ENCODE data around the gene EEIG1. TPM values are rescaled to one million over a fixed set of nuclear protein-coding genes. Genes with fewer than 3 reads are reported as not detected.

The EEIG1 gene
- total RNA-seq, 1 donor from 2014 or later, result 32.8 TPM

DNA sequence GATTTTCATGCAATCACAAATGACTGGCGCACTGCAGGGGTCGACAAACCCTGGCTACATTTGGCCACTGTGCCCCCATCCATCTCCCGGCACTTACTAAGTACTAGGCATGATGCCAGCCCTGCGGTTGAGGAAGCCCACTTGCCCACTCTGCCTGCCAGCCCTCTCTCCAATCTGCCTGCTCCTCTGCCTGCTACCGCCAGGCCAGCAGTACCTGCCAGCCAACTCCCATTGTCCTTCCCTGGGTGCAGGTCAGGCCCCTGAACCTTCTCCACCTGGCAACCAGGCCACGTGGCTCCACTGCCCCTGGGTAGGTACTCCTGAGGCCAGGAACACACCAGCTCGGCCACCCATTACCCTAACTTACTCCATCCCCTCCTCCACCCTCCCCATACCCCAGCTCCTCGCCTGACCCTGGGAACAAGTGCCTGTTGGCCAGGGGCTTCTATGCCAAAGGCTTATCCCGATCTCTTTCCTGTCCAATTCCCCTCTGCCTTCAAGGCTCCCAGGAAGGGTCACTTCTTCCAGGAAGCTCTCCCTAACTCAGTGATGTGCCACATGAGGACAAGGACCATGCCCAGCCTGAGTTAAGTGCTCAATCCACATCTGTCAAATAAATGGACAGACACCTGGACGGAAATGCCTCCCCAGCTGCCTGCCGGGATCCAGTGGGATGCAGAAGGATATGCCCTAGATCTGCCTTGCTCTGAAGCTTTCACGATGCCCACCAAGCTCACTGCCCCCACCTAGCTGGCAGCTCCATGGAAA, 6.6 kb downstream of the EEIG1 start:
- no peaks in the 10 kb centered on the region for H3K36me3 ChIP-seq
- H3K9me3 ChIP-seq, result no peaks in the 10 kb centered on the region
- peaks cover 59 to 86% of the 10 kb centered on the region in 2 donors for H3K4me1 ChIP-seq
- H3K27me3 ChIP-seq, result no peaks in the 10 kb centered on the region
- intact Hi-C loops (cut with DNase I), result no loop called here
- DNase-seq (ENCODE audit: low spot score in 2 of 2), result no peak
- TF ChIP-seq, protein P1, sequence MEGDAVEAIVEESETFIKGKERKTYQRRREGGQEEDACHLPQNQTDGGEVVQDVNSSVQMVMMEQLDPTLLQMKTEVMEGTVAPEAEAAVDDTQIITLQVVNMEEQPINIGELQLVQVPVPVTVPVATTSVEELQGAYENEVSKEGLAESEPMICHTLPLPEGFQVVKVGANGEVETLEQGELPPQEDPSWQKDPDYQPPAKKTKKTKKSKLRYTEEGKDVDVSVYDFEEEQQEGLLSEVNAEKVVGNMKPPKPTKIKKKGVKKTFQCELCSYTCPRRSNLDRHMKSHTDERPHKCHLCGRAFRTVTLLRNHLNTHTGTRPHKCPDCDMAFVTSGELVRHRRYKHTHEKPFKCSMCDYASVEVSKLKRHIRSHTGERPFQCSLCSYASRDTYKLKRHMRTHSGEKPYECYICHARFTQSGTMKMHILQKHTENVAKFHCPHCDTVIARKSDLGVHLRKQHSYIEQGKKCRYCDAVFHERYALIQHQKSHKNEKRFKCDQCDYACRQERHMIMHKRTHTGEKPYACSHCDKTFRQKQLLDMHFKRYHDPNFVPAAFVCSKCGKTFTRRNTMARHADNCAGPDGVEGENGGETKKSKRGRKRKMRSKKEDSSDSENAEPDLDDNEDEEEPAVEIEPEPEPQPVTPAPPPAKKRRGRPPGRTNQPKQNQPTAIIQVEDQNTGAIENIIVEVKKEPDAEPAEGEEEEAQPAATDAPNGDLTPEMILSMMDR (IDR thresholded peaks at IDR 0.05), result peak in 1 of 3 experiments; percentile 5
- peak overlapping the region; percentile 63 to 68 for H3K27ac ChIP-seq
- peak overlapping the region in 1 of 2 donors; percentile 21 for H3K4me3 ChIP-seq

DNA sequence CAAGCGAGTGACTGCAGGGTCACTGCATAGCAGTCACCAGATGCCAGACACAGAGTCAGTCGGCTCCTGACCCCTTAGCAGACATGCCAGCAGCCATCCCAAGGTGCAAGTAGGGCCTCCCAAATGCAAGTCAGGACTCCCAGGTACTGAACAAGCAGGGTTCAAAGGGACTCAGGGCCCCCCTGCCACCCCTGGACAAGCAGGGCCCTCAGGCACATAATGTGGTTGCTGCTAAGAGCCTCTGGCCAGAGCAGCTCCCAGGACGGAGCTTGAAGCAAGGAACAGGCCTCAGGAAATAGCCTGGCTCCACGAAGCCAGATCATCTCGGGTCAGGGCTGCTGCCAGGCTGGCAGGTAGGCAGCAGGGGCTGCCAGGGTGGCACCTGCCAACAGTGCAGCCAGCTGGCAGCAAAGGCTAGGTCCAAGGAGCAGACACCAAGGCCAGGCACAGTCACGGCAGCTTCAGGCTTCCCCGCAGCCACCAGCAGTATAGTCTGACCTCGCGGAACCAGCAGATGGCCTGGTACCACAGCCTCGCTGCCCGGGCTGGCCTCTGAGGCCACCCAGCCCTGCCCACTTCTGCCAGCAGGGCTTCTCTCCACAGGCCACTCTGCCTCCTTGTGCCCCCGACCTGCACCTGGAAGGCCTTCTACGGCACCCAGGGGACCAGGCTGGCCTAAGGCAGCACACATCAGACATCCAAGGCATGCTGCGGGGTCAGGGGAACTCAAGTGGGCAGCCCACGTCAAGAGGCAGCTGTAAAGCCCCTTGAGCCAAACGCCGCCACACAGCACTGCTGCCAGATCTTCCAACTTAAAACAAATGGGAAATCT, 7.4 kb downstream of the EEIG1 start:
- intact Hi-C loops (cut with DNase I), result no loop called here
- no peaks in the 10 kb centered on the region for H3K9me3 ChIP-seq
- peak overlapping the region; percentile 63 to 68 for H3K27ac ChIP-seq
- H3K4me1 ChIP-seq, result peaks cover 63 to 88% of the 10 kb centered on the region in 2 donors
- H3K36me3 ChIP-seq, result no peaks in the 10 kb centered on the region
- no peaks in the 10 kb centered on the region for H3K27me3 ChIP-seq
- peak overlapping the region in 1 of 2 donors; percentile 9 for H3K4me3 ChIP-seq
- no peak for DNase-seq (ENCODE audit: low spot score in 2 of 2)
- TF ChIP-seq, protein P1 (IDR thresholded peaks at IDR 0.05), result peak in 1 of 3 experiments; percentile 9

DNA sequence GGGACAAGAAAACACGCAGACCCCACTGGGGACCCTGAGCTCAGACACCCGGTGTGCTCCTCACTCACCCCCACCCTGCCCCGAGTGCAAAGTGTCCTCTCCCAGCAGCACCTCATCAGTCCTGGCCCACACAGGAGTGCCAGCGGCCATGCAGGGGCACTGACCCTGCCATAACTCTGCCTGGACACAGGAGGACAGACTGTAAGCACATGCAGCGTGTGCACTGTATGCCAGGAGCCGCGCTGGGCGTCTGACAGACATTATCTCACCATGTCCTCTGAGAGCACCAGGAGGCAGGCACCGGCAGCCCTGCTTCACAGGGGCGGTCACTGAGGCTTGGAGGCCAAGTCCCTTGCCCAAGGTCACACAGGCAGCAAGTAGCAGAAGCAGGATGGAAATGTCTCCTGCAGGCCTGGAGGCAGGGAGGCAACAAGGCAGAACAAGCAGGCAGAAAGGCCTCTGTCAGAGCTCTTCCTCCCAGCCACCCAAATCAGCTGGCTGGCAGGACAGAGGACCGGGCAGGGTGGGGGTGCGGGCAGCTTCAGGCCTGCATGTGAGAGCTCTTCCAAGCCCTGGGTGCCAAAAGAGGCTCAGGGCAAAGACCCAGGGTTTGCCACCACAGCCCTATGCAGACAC, 8.4 kb downstream of the EEIG1 start:
- peak overlapping the region in 1 of 2 donors; percentile 9 for H3K4me3 ChIP-seq
- H3K27ac ChIP-seq, result peak overlapping the region; percentile 63 to 68
- H3K9me3 ChIP-seq, result no peaks in the 10 kb centered on the region

DNA sequence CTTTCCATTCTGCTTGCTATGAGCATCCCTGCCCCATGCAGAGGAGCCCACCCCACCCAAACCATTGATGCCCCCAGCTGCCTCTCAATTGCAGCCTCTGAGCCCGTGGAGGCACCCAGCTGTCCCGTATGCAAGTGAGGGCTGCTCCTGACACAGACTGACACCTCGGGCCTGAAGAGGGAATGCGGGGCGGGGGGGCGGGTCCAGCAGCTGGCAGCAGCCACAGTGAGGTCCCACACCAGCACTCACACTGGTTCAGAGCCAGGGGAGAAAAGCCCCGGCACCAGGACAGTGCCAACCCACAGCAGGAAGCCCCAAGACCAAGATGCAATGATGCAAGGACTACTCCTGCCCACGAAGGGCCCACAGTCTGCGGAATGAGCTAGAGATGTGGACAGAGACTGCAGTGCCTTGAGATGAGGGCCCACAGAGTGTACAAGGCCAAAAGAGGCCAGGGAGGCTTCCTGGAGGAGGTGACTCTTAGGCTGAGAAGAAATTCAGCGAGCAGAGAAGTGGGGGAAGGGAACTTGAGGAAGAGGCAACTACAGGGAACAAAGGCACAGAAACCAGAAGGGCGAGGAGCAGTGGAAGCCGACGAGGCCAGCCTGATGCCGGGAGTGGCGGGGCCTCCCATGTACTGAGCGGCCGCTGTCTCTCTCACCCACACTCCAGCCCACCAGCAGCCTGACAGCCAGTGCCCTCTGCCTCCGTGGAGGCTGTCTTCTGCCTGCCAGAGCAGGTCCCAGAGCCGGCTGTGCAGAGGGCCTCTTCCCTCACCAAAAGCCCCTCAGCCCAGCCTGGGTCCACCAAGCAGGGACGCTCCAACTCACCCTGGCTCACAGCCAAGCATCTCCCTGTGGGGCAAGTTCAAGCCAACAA, 9.2 kb downstream of the EEIG1 start:
- Histone ChIP-seq H3K27me3 (no peaks in the 10 kb centered on the region), H3K4me3 (peak overlapping the region in 1 of 2 donors; percentile 9), H3K27ac (peak overlapping the region in 1 of 2 donors; percentile 68), H3K9me3 (no peaks in the 10 kb centered on the region), H3K4me1 (peaks cover 53 to 89% of the 10 kb centered on the region in 2 donors), H3K36me3 (no peaks in the 10 kb centered on the region)
- TF ChIP-seq, protein P1 (IDR thresholded peaks at IDR 0.05), result no peak
- intact Hi-C loops (cut with DNase I), result no loop called here
- no peak for DNase-seq (ENCODE audit: low spot score in 2 of 2)

More for the DNA sequence above, 8.4 kb downstream of the EEIG1 start:
- intact Hi-C loops (cut with DNase I), result no loop called here
- no peak for DNase-seq (ENCODE audit: low spot score in 2 of 2)
- Histone ChIP-seq H3K36me3 (no peaks in the 10 kb centered on the region), H3K4me1 (peaks cover 56 to 89% of the 10 kb centered on the region in 2 donors), H3K27me3 (no peaks in the 10 kb centered on the region)
- TF ChIP-seq, protein P1 (IDR thresholded peaks at IDR 0.05), result no peak

Data from ascending aorta (tissue), 2 donors.